ENCODE measurements around the gene TBC1D22A. TPM values are rescaled to one million over a fixed set of nuclear protein-coding genes. Genes with fewer than 3 reads are reported as not detected.

The TBC1D22A gene
- total RNA-seq, 1 experiment from 2014 or later: 20.9 TPM

DNA sequence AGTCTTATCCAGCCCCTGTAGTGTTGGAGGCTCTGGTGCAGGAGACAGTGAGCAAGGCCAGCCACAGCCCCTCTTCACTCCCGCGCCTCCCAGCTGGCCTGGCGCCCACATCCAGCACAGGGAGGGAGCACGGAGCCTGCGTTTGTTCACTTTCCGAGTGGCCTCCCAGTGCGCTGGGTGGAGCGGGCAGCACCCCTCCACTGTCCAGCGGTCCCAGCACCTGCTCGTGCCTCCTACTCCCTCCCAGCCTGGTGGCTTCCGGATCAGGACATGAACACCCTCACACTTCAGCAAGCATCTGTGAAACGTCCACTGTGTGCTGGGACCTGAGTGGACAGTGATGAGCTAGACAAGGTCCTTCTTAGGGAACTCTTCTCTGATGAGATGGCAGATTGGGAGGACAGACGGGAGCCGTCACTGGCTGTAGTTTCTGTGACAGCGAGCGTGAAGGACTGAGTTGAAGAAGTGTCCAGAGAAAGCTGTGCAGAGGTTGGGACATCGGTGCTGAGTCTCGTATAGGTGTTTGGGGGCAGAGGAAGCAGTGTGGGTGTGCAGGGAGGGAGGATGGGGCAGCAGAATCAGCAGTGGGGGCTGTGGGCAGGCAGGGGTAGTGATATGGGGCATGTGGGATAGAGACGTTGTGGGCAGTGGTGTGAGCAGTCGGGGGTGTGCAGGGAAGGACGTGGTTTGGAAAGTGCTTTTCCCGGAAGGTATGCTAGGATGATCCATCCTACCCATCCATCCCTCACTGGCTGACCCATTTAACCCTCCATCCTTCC lies 256.8 kb downstream of the TBC1D22A start (continued):
- TF ChIP-seq EZH2 (IDR thresholded peaks at IDR 0.05) (no peak), YY1 (IDR thresholded peaks at IDR 0.05; ENCODE audit: extremely low read depth, insufficient replicate concordance, low read depth, low read length) (no peak)
- TF ChIP-seq, protein P1, sequence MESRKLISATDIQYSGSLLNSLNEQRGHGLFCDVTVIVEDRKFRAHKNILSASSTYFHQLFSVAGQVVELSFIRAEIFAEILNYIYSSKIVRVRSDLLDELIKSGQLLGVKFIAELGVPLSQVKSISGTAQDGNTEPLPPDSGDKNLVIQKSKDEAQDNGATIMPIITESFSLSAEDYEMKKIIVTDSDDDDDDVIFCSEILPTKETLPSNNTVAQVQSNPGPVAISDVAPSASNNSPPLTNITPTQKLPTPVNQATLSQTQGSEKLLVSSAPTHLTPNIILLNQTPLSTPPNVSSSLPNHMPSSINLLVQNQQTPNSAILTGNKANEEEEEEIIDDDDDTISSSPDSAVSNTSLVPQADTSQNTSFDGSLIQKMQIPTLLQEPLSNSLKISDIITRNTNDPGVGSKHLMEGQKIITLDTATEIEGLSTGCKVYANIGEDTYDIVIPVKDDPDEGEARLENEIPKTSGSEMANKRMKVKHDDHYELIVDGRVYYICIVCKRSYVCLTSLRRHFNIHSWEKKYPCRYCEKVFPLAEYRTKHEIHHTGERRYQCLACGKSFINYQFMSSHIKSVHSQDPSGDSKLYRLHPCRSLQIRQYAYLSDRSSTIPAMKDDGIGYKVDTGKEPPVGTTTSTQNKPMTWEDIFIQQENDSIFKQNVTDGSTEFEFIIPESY (IDR thresholded peaks at IDR 0.05; ENCODE audit: extremely low read depth, insufficient replicate concordance, low read length): no peak

- ChIA-PET CTCF (no interaction called here), RAD21 (ENCODE audit: low non-redundant PET in 1 of 2, low total read pairs in 2 of 2, uncharacterized antibody in 2 of 2, unreplicated experiment in 2 of 2) (interaction anchor here in 1 of 2 experiments (0.7 kb wide), 1 partner anchor 226 kb away, joined by 4 read pairs; no protein-coding TSS in a partner anchor), POLR2A (no interaction called here)
- Histone ChIP-seq H3K4me2 (ENCODE audit: low read length) (no peak overlapping the region), H3K36me3 (ENCODE audit: control insufficient read depth in 1 of 2, insufficient read depth in 2 of 2, low read length in 2 of 2) (no peaks in the 10 kb centered on the region), H3K9me2 (ENCODE audit: insufficient read depth) (no peaks in the 10 kb centered on the region), H2AFZ (ENCODE audit: low read depth, low read length, poor library complexity, severe bottlenecking) (no peak overlapping the region), H3K27ac (ENCODE audit: low read depth, low read length) (no peak overlapping the region), H3K27me3 (ENCODE audit: insufficient read depth, low read length) (no peaks in the 10 kb centered on the region), H3K4me1 (ENCODE audit: control insufficient read depth in 1 of 2, insufficient read depth in 2 of 2, low read length in 2 of 2) (no peaks in the 10 kb centered on the region), H3K4me3 (replicated peaks in 1 of 2; ENCODE audit: low read depth in 1 of 2, low read length in 2 of 2) (no peak overlapping the region), H3K9me3 (ENCODE audit: control insufficient read depth in 1 of 2, insufficient read depth in 1 of 2, low read depth in 1 of 2, low read length in 2 of 2) (no peaks in the 10 kb centered on the region), H3K79me2 (ENCODE audit: insufficient read depth, low read length) (no peaks in the 10 kb centered on the region), H4K20me1 (ENCODE audit: insufficient read depth) (no peaks in the 10 kb centered on the region), H3K9ac (ENCODE audit: low read length) (no peak overlapping the region)
- intact Hi-C loops (cut with micrococcal nuclease): no loop called here
- DNase-seq (ENCODE audit: low read depth, low spot score): no peak
- no peak for ATAC-seq
- no TSS peak for BruUV-seq (replicated peaks)
- no peak for TF ChIP-seq EZH2 (IDR thresholded peaks at IDR 0.05)
- TF ChIP-seq ZFX (IDR thresholded peaks at IDR 0.05): no peak
- no peak for TF ChIP-seq CEBPB (IDR thresholded peaks at IDR 0.05; ENCODE audit: low read depth)
- TF ChIP-seq SRF (IDR thresholded peaks at IDR 0.05; ENCODE audit: low read depth): no peak
- TF ChIP-seq ATF3 (IDR thresholded peaks at IDR 0.05): no peak
- TF ChIP-seq EZH2phosphoT487 (IDR thresholded peaks at IDR 0.05; ENCODE audit: borderline replicate concordance): no peak
- TF ChIP-seq EGR1 (IDR thresholded peaks at IDR 0.05; ENCODE audit: low read depth): no peak
- TF ChIP-seq ELF1 (IDR thresholded peaks at IDR 0.05; ENCODE audit: borderline replicate concordance, low read depth): no peak
- TF ChIP-seq TCF7L2 (IDR thresholded peaks at IDR 0.05; ENCODE audit: borderline replicate concordance, extremely low read depth, insufficient read depth, insufficient read length): no peak
- TF ChIP-seq, protein P1 (IDR thresholded peaks at IDR 0.05; ENCODE audit: extremely low read depth, insufficient replicate concordance, low read length): no peak
- TF ChIP-seq POLR2AphosphoS5 (IDR thresholded peaks at IDR 0.05; ENCODE audit: low read depth, low read length): no peak
- no peak for TF ChIP-seq POLR2A (IDR thresholded peaks at IDR 0.05; ENCODE audit: borderline replicate concordance, extremely low read depth, insufficient read depth, insufficient read length)
- no peak for TF ChIP-seq FOSL1 (IDR thresholded peaks at IDR 0.05; ENCODE audit: low read depth)
- TF ChIP-seq, protein P2, sequence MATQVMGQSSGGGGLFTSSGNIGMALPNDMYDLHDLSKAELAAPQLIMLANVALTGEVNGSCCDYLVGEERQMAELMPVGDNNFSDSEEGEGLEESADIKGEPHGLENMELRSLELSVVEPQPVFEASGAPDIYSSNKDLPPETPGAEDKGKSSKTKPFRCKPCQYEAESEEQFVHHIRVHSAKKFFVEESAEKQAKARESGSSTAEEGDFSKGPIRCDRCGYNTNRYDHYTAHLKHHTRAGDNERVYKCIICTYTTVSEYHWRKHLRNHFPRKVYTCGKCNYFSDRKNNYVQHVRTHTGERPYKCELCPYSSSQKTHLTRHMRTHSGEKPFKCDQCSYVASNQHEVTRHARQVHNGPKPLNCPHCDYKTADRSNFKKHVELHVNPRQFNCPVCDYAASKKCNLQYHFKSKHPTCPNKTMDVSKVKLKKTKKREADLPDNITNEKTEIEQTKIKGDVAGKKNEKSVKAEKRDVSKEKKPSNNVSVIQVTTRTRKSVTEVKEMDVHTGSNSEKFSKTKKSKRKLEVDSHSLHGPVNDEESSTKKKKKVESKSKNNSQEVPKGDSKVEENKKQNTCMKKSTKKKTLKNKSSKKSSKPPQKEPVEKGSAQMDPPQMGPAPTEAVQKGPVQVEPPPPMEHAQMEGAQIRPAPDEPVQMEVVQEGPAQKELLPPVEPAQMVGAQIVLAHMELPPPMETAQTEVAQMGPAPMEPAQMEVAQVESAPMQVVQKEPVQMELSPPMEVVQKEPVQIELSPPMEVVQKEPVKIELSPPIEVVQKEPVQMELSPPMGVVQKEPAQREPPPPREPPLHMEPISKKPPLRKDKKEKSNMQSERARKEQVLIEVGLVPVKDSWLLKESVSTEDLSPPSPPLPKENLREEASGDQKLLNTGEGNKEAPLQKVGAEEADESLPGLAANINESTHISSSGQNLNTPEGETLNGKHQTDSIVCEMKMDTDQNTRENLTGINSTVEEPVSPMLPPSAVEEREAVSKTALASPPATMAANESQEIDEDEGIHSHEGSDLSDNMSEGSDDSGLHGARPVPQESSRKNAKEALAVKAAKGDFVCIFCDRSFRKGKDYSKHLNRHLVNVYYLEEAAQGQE (IDR thresholded peaks at IDR 0.05; ENCODE audit: low read depth): no peak
- TF ChIP-seq JUND (IDR thresholded peaks at IDR 0.05): no peak
- no peak for TF ChIP-seq SIN3A (IDR thresholded peaks at IDR 0.05; ENCODE audit: low read depth)
These were observed 257.7 kb downstream of the TBC1D22A start for GRCh38 chr22:47020166-47020565.
